Measurements from ENCODE around the gene MRAS. TPM values are rescaled to one million over a fixed set of nuclear protein-coding genes. Genes with fewer than 3 reads are reported as not detected.

MRAS gene
- total RNA-seq, 1 experiment from 2014 or later, result 0.77 TPM

- TF ChIP-seq CTCF (conservative IDR thresholded peaks at IDR 0.05; ENCODE audit: low read depth, low read length) (no peak), EZH2 (IDR thresholded peaks at IDR 0.05; ENCODE audit: borderline replicate concordance, low read depth, low read length, poor library complexity, severe bottlenecking) (no peak)
- H3K4me1 ChIP-seq (ENCODE audit: insufficient read depth, low read length, poor library complexity, severe bottlenecking), result peaks cover 6% of the 10 kb centered on the region
- no peak overlapping the region for H3K27ac ChIP-seq (ENCODE audit: low read depth, low read length, poor library complexity, severe bottlenecking)
- H3K4me3 ChIP-seq (ENCODE audit: low read depth, low read length, poor library complexity, severe bottlenecking), result no peak overlapping the region
- no peaks in the 10 kb centered on the region for H3K27me3 ChIP-seq (replicated peaks; ENCODE audit: insufficient read depth, low read depth, low read length, poor library complexity)
- CTCF ChIA-PET, result no interaction called here
- no TSS peak for BruUV-seq (replicated peaks)
- intact Hi-C loops (cut with micrococcal nuclease; ENCODE audit: unreplicated experiment), result no loop called here
- H3K36me3 ChIP-seq (ENCODE audit: insufficient read depth, low read length, poor library complexity, severe bottlenecking), result no peaks in the 10 kb centered on the region
- H3K9me3 ChIP-seq (ENCODE audit: low read depth, low read length, poor library complexity, severe bottlenecking), result no peaks in the 10 kb centered on the region
- POLR2A ChIA-PET (ENCODE audit: low non-redundant PET), result no interaction called here
- no peak for DNase-seq (ENCODE audit: low spot score)
Measured at GRCh38 chr3:138325990-138326389, 22.4 kb upstream of the MRAS start.

- no peaks in the 10 kb centered on the region for H3K27me3 ChIP-seq (replicated peaks; ENCODE audit: insufficient read depth, low read depth, low read length, poor library complexity)
- H3K4me1 ChIP-seq (ENCODE audit: insufficient read depth, low read length, poor library complexity, severe bottlenecking), result peaks cover 6% of the 10 kb centered on the region
- CTCF ChIA-PET, result no interaction called here
- POLR2A ChIA-PET (ENCODE audit: low non-redundant PET), result no interaction called here
- H3K9me3 ChIP-seq (ENCODE audit: low read depth, low read length, poor library complexity, severe bottlenecking), result no peaks in the 10 kb centered on the region
- no TSS peak for BruUV-seq (replicated peaks)
- intact Hi-C loops (cut with micrococcal nuclease; ENCODE audit: unreplicated experiment), result no loop called here
- DNase-seq (ENCODE audit: low spot score), result no peak
- no peak overlapping the region for H3K27ac ChIP-seq (ENCODE audit: low read depth, low read length, poor library complexity, severe bottlenecking)
- H3K36me3 ChIP-seq (ENCODE audit: insufficient read depth, low read length, poor library complexity, severe bottlenecking), result no peaks in the 10 kb centered on the region
- TF ChIP-seq EZH2 (IDR thresholded peaks at IDR 0.05; ENCODE audit: borderline replicate concordance, low read depth, low read length, poor library complexity, severe bottlenecking) (no peak), CTCF (conservative IDR thresholded peaks at IDR 0.05; ENCODE audit: low read depth, low read length) (no peak)
- no peak overlapping the region for H3K4me3 ChIP-seq (ENCODE audit: low read depth, low read length, poor library complexity, severe bottlenecking)
Measured at GRCh38 chr3:138326866-138327595, 21.3 kb upstream of the MRAS start.

GRCh38 chr3:138327831-138328230, 20.5 kb upstream of the MRAS start:
- POLR2A ChIA-PET (ENCODE audit: low non-redundant PET), result no interaction called here

More at GRCh38 chr3:138327831-138328230, 20.5 kb upstream of the MRAS start:
- intact Hi-C loops (cut with micrococcal nuclease; ENCODE audit: unreplicated experiment), result no loop called here
- Histone ChIP-seq H3K27ac (ENCODE audit: low read depth, low read length, poor library complexity, severe bottlenecking) (no peak overlapping the region), H3K27me3 (replicated peaks; ENCODE audit: insufficient read depth, low read depth, low read length, poor library complexity) (no peaks in the 10 kb centered on the region), H3K4me3 (ENCODE audit: low read depth, low read length, poor library complexity, severe bottlenecking) (no peak overlapping the region), H3K36me3 (ENCODE audit: insufficient read depth, low read length, poor library complexity, severe bottlenecking) (no peaks in the 10 kb centered on the region), H3K9me3 (ENCODE audit: low read depth, low read length, poor library complexity, severe bottlenecking) (no peaks in the 10 kb centered on the region), H3K4me1 (ENCODE audit: insufficient read depth, low read length, poor library complexity, severe bottlenecking) (peaks cover 6% of the 10 kb centered on the region)
- no peak for TF ChIP-seq CTCF (conservative IDR thresholded peaks at IDR 0.05; ENCODE audit: low read depth, low read length)
- no peak for TF ChIP-seq EZH2 (IDR thresholded peaks at IDR 0.05; ENCODE audit: borderline replicate concordance, low read depth, low read length, poor library complexity, severe bottlenecking)
- no TSS peak for BruUV-seq (replicated peaks)
- CTCF ChIA-PET, result no interaction called here
- no peak for DNase-seq (ENCODE audit: low spot score)

All from A673 (cell line).